Stimulated activated CD4-positive, alpha-beta T cell treated with anti-CD3 and anti-CD28 coated beads, Interleukin-15, amount 100 ng/mL, for 1 hour (primary cell): Measurements from ENCODE around the gene HOXB3.

Source experiments
- DNase-seq, 2 donors: peaks; one replicate each; pipeline ENCODE4 v3.0.0-alpha.2; 2020; ENCODE audit warnings: low read depth in 1 of 2, low spot score in 1 of 2

HOXB3 gene

DNA sequence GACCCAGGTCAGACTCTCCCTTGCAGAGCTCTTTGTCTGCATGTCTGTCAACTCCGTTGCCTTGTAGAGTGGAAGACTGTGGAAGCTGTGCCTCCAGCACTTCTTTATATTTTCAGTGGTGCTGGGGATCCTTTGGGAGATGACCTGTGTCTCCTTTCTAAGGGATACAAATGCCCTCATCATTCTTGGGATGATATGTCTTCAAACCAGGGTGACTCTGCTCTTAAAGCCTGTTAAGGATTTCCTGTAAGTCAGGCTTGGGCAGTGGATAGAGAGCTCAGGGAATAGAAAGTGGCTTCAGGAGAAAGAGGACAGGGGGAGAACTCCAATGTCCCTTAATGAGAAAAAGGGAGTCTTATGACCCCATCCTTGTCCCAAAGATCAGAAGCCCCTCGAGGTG lies 1.5 kb downstream of the HOXB3 start:
- DNase-seq = no peak

GRCh38 chr17:48588074-48588415 lies 2.0 kb downstream of the HOXB3 start:
- DNase-seq = no peak

- no peak for DNase-seq
These were observed 2.6 kb downstream of the HOXB3 start for GRCh38 chr17:48587276-48588073.

DNA sequence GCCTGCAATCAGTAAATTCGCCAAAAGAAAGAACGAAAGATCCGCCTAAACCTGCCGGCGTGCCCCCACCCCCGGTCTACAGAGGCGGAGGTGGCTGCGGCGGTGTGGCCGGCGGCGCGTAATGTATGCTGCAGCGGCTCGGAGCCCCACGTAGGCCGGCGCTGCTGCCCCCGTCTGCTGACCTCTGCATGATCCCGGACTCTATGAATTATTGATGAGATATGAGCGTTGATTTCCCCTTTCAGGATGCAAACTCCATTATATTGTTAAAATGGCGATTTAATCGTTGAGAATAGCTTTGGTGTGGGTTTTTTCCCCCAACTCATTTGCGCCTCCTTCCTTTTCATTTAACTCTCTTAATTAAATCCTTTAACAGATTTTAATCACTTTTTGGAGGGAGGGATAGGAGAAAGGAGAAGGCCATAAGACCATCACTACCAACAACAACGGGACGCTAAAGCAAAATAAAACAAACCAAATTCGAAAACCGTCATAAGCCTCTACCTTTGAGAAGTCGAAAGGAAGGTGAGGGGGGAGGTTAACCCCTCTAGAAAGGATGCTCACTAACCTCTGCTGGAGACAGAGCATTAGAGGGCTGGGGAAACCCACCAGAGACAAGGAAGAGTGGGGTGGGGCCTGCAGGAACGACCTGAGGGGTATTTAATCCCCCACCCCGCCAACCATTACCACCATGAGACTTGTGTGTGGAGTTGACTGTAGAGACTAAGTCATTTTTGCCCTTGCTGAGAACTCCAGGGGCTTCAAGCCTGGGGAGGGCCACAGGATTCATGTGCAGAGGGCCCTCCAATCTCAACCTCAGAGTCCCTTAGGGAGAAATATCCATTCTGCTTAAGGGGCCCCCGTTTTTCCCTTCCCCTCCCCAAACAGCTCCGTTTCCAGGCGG lies 3.4 kb downstream of the HOXB3 start:
- peak in 1 of 2 donors; percentile 26 for DNase-seq

- DNase-seq = no peak
These were observed 5.8 kb downstream of the HOXB3 start for GRCh38 chr17:48584223-48584741.

- DNase-seq = no peak
These were observed 6.3 kb downstream of the HOXB3 start for GRCh38 chr17:48583708-48584222.

DNA sequence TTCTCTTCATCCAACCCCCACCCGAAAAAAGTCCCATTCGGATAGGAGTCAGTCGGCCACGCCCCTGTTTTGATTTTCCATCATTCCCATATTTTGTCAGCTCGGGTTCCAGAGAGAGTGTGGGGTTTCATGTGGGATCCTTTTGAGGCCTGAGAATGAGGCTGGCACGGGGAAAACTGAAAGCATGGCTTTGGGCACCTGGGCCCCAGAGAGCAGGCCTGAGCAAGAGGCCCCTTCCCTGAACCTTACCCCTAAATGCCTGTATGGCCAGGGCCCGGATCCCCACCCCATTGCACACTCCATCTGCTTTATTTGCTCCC lies 7.3 kb downstream of the HOXB3 start:
- no peak for DNase-seq

DNA sequence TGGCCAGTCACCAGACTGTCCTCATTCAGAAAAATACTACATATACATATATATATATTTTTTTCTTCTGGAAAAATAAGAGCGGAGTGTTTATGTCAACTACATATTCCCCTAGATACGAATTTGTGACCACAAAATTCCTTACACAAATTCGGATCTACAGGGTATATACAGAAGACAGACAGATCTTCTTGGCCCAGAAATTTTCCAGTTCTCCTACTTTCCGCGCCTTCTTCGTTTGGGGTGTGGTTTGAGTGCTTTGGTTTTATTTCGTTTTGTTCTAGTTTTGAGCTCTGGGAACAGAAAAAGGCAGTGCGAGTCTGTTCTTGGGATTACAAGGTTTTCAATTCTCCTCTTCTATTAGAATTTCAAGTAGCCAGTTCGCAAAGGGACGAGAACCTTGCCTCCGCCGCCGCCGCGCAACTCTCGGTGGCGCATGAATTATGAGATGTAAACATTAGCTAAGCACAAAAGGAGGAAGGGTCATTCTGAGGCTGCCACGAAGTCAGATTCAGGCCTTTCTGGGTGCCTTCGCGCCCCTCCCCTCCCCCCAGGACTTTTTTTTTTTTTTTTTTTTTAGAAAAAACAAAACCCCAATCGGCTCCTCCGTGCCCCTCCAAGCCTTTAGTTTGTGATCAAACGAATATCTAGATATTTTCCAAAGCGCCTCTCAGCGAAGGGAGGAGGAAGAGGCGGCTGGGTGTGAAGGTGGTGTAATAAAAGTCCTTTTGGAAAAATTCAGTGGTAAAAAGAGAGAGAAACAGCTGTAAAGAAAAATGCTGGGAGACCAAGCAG lies 10.1 kb downstream of the HOXB3 start:
- no peak for DNase-seq

DNA sequence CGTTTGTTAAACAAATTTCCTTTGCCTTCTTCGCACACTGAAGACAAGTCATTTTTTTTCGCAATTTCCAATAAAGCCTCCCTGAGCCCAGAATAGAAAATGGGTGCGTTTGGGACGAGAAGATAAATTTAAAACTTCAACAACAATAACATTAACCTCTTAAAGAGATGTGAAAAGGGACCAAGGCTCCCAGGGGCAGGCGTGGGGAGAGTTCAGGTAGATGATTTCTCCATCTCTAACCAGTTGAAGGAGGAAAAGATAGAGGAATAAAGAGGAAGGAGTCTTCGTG lies 10.6 kb downstream of the HOXB3 start:
- DNase-seq = no peak

DNA sequence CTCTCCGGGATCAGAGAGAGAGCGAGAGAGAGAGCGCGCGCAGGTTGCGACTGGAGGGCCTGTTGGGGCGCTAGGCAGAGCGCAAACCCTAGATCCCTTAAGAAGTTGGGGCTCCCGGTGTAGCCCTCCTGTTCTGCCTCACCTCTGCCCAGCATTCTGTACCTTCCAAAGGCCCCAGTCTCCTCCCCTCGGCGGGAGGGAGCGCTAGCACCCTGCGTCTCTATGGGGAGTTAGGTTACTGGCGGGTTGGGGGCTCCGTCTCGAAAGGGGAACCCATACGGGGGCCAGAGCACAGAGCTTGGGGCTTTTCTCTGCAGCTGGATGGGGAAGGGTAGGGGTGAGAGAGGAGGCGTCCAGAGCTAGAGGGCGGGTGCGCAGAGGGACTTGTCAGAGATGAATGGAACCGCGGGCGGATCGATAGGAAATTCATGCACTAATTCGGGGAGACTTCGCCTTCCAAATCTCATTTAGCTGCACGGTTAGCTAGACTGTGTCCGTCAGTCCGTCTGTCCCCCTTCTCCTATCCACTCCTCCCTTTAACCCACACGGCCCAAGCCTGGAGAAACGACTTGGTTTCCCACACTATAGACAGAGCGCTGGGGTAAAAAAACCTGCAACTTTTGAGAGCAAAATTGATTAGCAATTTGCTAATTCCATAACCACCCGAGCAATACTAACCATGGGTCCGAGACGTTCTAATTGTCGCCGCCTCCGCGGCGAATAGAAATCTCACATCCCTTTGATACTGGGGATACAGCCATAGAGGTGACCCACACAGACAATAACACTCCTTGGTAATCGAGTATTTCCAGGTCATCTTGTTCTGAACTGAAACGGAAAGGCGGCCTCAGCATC lies 11.2 kb downstream of the HOXB3 start:
- DNase-seq = no peak

- DNase-seq = peak in 1 of 2 donors; percentile 33
These were observed 12.0 kb downstream of the HOXB3 start, which contains the start of gene HOXB4 for GRCh38 chr17:48577946-48578615. TSS of gene HOXB4 (minus strand) at chr17:48578350. CDS start at chr17:48578319, 31 bp downstream.

GRCh38 chr17:48577330-48577945 lies 12.6 kb downstream of the HOXB3 start:
- DNase-seq = no peak

DNA sequence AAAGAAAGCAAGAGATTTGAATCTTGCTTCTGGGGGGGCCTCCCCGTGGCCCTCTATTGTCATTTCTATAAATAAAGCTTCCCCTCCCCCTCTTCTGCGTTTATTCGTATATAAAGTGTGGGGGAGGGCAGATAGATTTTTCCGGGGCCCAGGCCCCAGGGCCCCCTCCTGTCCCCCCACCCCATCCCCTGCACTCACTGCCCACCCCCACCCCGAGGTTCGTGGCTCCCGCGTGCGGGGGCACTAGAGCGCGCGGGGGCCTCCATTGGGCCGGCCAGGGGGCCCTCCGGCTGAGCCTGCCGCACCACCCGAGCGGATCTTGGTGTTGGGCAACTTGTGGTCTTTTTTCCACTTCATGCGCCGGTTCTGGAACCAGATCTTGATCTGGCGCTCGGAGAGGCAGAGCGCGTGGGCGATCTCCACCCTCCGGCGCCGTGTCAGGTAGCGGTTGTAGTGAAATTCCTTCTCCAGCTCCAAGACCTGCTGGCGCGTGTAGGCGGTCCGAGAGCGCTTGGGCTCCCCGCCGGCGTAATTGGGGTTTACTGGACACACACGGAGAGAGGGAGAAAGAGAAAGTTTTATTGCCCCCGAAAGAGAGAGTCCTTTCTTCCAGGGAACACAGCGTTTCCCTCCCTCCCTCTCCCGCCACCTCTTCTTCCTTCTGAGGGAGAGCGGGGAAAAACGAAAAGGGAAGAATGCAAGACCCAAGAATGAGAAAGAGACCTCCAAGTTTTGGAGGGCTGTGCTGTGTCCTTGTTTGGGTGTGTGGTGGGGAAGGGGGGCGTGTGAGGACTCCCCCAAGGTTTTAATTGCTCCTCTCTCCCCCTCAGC lies 13.3 kb downstream of the HOXB3 start:
- no peak for DNase-seq

- DNase-seq = no peak
These were observed 14.2 kb downstream of the HOXB3 start for GRCh38 chr17:48575673-48576478.

DNA sequence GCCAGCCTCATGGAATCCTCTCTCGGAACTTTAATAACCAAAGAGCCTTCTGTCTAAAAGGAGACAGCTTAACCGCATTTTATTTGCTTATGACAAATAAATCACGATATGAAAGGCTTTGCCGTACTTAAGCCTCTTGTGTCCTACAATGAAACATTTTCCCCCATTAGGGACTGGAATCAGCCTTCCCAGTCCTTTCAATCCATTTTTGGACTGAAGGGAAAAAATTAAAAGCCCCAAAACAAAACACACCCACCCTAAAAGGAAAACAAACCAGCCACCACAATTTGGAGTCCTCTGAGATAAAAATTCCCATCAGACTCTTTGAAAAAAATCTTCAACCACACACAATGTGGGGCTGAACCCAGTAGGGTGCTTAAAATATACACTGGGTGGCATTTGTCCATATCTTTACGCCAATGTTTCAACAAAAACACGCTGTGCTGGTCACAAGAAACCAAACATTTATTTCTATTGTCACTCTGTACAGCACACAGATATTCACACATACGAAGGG lies 14.9 kb downstream of the HOXB3 start:
- no peak for DNase-seq

- DNase-seq = no peak
These were observed 15.5 kb downstream of the HOXB3 start for GRCh38 chr17:48574505-48575065.

GRCh38 chr17:48571826-48572417 lies 18.1 kb downstream of the HOXB3 start:
- no peak for DNase-seq
